ENCODE measurements around the gene PTCH2.
A peak's percentile ranks its signal among the peaks of the same experiment; 100 is the strongest.

PTCH2 gene

GRCh38 chr1:44783697-44784093 lies 59.4 kb downstream of the PTCH2 start:
- peaks cover 16 to 24% of the 10 kb centered on the region in 2 donors for H3K4me1 ChIP-seq (ENCODE audit: control insufficient read depth in 1 of 2, insufficient read depth in 2 of 2, low read length in 2 of 2)
- peak overlapping the region; percentile 55 to 61 for H3K4me3 ChIP-seq (ENCODE audit: low read depth in 1 of 2, low read length in 2 of 2)
- no peaks in the 10 kb centered on the region for H3K27me3 ChIP-seq (ENCODE audit: control insufficient read depth in 1 of 2, insufficient read depth in 2 of 2, low read length in 2 of 2)
- peaks cover 10 to 27% of the 10 kb centered on the region in 2 donors for H3K36me3 ChIP-seq (ENCODE audit: control insufficient read depth in 1 of 2, insufficient read depth in 2 of 2, low read length in 2 of 2)
- no peaks in the 10 kb centered on the region for H3K9me3 ChIP-seq (ENCODE audit: control insufficient read depth in 1 of 2, low read length in 2 of 2)
- H3K9ac ChIP-seq (ENCODE audit: low read depth in 1 of 2, low read length in 2 of 2), result peak overlapping the region; percentile 45 to 64
- no peak overlapping the region for H3K27ac ChIP-seq (ENCODE audit: low read depth, low read length)

DNA sequence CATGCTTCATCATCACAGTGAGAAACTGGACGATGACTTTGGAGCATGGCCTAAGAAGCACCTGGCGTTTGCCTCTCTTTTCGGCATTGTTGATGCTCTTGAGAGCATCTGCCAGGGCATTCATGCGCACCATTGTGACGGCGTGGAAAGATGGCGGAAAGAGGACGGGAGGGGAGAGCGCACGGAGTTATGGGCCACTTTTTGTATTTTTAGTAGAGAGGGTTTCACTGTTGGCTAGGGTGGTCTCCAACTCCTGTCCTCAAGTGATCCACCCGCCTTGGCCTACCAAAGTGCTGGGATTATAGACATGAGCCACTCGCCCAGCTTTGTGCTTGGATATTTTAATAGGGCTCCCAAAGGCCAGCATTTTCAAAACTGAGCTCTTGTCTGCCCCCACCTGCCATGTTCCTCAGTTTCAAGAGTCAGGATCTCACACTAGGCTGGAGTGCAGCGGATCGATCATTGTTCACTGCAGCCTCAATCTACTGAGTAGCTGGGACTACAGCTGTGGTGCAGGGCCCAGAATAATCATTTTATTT lies 62.4 kb downstream of the PTCH2 start:
- peaks cover 15 to 49% of the 10 kb centered on the region in 2 donors for H3K36me3 ChIP-seq (ENCODE audit: control insufficient read depth in 1 of 2, insufficient read depth in 2 of 2, low read length in 2 of 2)
- peaks cover 28 to 32% of the 10 kb centered on the region in 2 donors for H3K4me1 ChIP-seq (ENCODE audit: control insufficient read depth in 1 of 2, insufficient read depth in 2 of 2, low read length in 2 of 2)

DNA sequence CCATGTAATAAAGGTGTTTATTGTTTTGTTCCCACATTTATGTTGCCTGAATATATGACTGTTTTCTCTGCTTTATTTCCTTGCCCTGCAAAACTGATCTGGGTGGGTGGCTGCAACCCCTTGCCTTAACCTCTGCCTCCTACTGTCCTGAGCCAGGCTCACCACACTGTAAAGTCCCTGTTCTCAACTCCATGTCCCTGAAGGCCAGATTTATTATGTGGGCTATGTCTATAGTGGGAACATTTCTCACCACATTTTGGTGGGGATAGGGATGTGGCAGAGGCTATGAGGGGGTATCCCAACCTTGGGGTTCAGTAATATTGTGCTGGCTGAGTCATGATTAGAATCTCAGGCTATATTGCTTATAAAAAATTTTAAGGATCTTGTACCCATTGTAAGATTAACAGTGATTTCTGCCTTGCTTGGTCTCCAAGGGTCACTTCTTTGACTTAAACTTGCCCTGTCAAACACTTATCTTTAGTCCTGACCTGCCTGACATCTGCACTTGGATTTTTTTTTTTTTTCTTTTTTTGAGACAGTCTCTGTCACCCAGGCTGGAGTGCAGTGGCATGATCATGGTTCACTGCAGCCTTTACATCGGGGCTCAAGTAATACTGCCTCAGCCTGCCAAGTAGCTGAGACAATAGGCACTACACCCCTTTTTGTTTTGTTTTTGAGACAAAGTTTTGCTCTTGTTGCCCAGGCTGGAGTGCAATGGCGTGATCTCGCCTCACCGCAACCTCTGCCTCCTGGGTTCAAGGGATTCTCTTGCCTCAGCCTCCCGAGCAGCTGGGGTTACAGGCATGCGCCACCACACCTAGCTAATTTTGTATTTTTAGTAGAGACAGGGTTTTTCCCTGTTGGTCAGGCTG lies 64.1 kb downstream of the PTCH2 start:
- no peaks in the 10 kb centered on the region for H3K9me3 ChIP-seq (ENCODE audit: control insufficient read depth in 1 of 2, low read length in 2 of 2)
- H3K4me3 ChIP-seq (ENCODE audit: low read depth in 1 of 2, low read length in 2 of 2), result no peak overlapping the region
- no peak overlapping the region for H3K9ac ChIP-seq (ENCODE audit: low read depth in 1 of 2, low read length in 2 of 2)
- H3K36me3 ChIP-seq (ENCODE audit: control insufficient read depth in 1 of 2, insufficient read depth in 2 of 2, low read length in 2 of 2), result peaks cover 15 to 49% of the 10 kb centered on the region in 2 donors
- H3K27me3 ChIP-seq (ENCODE audit: control insufficient read depth in 1 of 2, insufficient read depth in 2 of 2, low read length in 2 of 2), result no peaks in the 10 kb centered on the region
- H3K4me1 ChIP-seq (ENCODE audit: control insufficient read depth in 1 of 2, insufficient read depth in 2 of 2, low read length in 2 of 2), result peaks cover 26 to 28% of the 10 kb centered on the region in 2 donors
- no peak overlapping the region for H3K27ac ChIP-seq (ENCODE audit: low read depth, low read length)

More for the DNA sequence above, 62.4 kb downstream of the PTCH2 start:
- no peaks in the 10 kb centered on the region for H3K9me3 ChIP-seq (ENCODE audit: control insufficient read depth in 1 of 2, low read length in 2 of 2)
- no peak overlapping the region for H3K4me3 ChIP-seq (ENCODE audit: low read depth in 1 of 2, low read length in 2 of 2)
- no peak overlapping the region for H3K9ac ChIP-seq (ENCODE audit: low read depth in 1 of 2, low read length in 2 of 2)
- H3K27me3 ChIP-seq (ENCODE audit: control insufficient read depth in 1 of 2, insufficient read depth in 2 of 2, low read length in 2 of 2), result no peaks in the 10 kb centered on the region
- no peak overlapping the region for H3K27ac ChIP-seq (ENCODE audit: low read depth, low read length)

- no peak overlapping the region for H3K4me3 ChIP-seq (ENCODE audit: low read depth in 1 of 2, low read length in 2 of 2)
- H3K9ac ChIP-seq (ENCODE audit: low read depth in 1 of 2, low read length in 2 of 2), result peak overlapping the region in 1 of 2 donors; percentile 3
- H3K27ac ChIP-seq (ENCODE audit: low read depth, low read length), result no peak overlapping the region
- peaks cover 15 to 49% of the 10 kb centered on the region in 2 donors for H3K36me3 ChIP-seq (ENCODE audit: control insufficient read depth in 1 of 2, insufficient read depth in 2 of 2, low read length in 2 of 2)
- H3K27me3 ChIP-seq (ENCODE audit: control insufficient read depth in 1 of 2, insufficient read depth in 2 of 2, low read length in 2 of 2), result no peaks in the 10 kb centered on the region
- peaks cover 21% of the 10 kb centered on the region in 2 donors for H3K4me1 ChIP-seq (ENCODE audit: control insufficient read depth in 1 of 2, insufficient read depth in 2 of 2, low read length in 2 of 2)
- no peaks in the 10 kb centered on the region for H3K9me3 ChIP-seq (ENCODE audit: control insufficient read depth in 1 of 2, low read length in 2 of 2)
Observed at GRCh38 chr1:44777969-44778635, 65.0 kb downstream of the PTCH2 start.

DNA sequence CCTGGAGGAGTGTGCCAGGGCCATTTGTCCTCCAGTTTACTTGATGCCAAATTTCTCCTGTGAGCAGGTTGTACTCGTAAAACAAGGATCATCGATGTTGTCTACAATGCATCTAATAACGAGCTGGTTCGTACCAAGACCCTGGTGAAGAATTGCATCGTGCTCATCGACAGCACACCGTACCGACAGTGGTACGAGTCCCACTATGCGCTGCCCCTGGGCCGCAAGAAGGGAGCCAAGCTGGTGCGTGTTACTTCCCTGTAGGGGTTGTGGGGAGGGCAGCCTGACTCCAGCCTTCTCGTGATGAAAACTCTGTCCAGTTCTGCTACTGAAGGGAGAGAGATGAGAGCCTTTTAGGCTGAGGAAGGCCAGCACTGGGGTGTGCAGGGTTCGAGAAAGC lies 65.5 kb downstream of the PTCH2 start:
- Histone ChIP-seq H3K9ac (ENCODE audit: low read depth in 1 of 2, low read length in 2 of 2) (peak overlapping the region; percentile 3 to 99), H3K27me3 (ENCODE audit: control insufficient read depth in 1 of 2, insufficient read depth in 2 of 2, low read length in 2 of 2) (no peaks in the 10 kb centered on the region), H3K9me3 (ENCODE audit: control insufficient read depth in 1 of 2, low read length in 2 of 2) (no peaks in the 10 kb centered on the region), H3K36me3 (ENCODE audit: control insufficient read depth in 1 of 2, insufficient read depth in 2 of 2, low read length in 2 of 2) (peaks cover 15 to 49% of the 10 kb centered on the region in 2 donors), H3K27ac (ENCODE audit: low read depth, low read length) (no peak overlapping the region), H3K4me3 (ENCODE audit: low read depth in 1 of 2, low read length in 2 of 2) (peak overlapping the region; percentile 31 to 98), H3K4me1 (ENCODE audit: control insufficient read depth in 1 of 2, insufficient read depth in 2 of 2, low read length in 2 of 2) (peaks cover 21% of the 10 kb centered on the region in 2 donors)

GRCh38 chr1:44776730-44777068 lies 66.4 kb downstream of the PTCH2 start:
- Histone ChIP-seq H3K4me3 (ENCODE audit: low read depth in 1 of 2, low read length in 2 of 2) (peak overlapping the region; percentile 90 to 98), H3K9ac (ENCODE audit: low read depth in 1 of 2, low read length in 2 of 2) (peak overlapping the region; percentile 83 to 99), H3K27ac (ENCODE audit: low read depth, low read length) (peak overlapping the region; percentile 68), H3K27me3 (ENCODE audit: control insufficient read depth in 1 of 2, insufficient read depth in 2 of 2, low read length in 2 of 2) (no peaks in the 10 kb centered on the region), H3K36me3 (ENCODE audit: control insufficient read depth in 1 of 2, insufficient read depth in 2 of 2, low read length in 2 of 2) (peaks cover 15 to 49% of the 10 kb centered on the region in 2 donors), H3K9me3 (ENCODE audit: control insufficient read depth in 1 of 2, low read length in 2 of 2) (no peaks in the 10 kb centered on the region), H3K4me1 (ENCODE audit: control insufficient read depth in 1 of 2, insufficient read depth in 2 of 2, low read length in 2 of 2) (peaks cover 21% of the 10 kb centered on the region in 2 donors)

GRCh38 chr1:44775930-44776729 lies 66.9 kb downstream of the PTCH2 start:
- H3K9ac ChIP-seq (ENCODE audit: low read depth in 1 of 2, low read length in 2 of 2), result peak overlapping the region; percentile 83 to 99
- H3K4me1 ChIP-seq (ENCODE audit: control insufficient read depth in 1 of 2, insufficient read depth in 2 of 2, low read length in 2 of 2), result peaks cover 21% of the 10 kb centered on the region in 2 donors

DNA sequence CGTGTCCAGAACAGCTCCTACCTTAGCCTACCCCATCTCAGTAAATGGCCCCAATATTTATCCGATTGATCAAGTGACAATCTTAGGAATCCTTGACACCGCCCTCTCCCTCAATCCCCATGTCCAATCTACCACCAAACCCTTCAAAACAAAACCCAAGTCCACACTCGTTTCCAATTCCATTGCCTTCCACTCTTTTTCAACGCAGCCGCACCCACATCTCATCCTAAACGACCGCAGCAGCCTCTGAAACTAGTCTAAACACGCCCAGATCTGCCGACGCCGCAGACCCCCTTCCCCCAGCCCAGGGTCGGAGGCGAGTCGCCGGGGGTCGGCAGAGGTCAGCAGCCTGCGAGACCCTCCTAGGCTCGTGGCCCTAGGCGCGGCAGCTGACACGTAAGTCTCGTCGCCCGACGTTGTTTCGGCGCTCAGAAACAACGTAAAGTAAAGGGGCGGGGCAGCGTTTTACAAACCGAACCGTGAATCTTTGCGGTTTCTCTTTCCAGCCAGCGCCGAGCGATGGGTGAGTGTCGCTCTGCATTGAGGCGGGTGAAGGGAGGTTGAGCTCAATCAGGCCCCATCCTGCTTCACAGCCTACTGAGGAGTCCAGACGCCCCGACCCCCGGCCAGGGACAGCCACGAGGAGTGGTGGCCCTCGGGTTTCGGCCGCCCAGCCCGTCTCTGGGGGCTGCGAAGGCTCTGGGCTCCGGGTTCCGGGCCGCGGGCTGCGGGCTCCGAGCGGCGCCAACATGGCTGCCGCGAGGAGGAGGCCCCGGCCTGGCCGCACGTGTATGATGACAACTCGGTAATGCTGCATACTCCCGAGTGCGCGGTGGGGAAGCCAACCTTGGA lies 67.7 kb downstream of the PTCH2 start, which contains the start of gene RPS8:
Gene RPS8 (plus strand): TSS at position 463 of the 852 bp plus-strand sequence. CDS start 57 bp downstream, at position 520.
- Histone ChIP-seq H3K4me1 (ENCODE audit: control insufficient read depth in 1 of 2, insufficient read depth in 2 of 2, low read length in 2 of 2) (peaks cover 21% of the 10 kb centered on the region in 2 donors), H3K36me3 (ENCODE audit: control insufficient read depth in 1 of 2, insufficient read depth in 2 of 2, low read length in 2 of 2) (peaks cover 9 to 36% of the 10 kb centered on the region in 2 donors), H3K4me3 (ENCODE audit: low read depth in 1 of 2, low read length in 2 of 2) (peak within 1 kb of the TSS; percentile 90 to 98), H3K9me3 (ENCODE audit: control insufficient read depth in 1 of 2, low read length in 2 of 2) (no peaks in the 10 kb centered on the region), H3K9ac (ENCODE audit: low read depth in 1 of 2, low read length in 2 of 2) (peak within 1 kb of the TSS; percentile 93 to 99), H3K27ac (ENCODE audit: low read depth, low read length) (peak within 1 kb of the TSS; percentile 87), H3K27me3 (ENCODE audit: control insufficient read depth in 1 of 2, insufficient read depth in 2 of 2, low read length in 2 of 2) (no peaks in the 10 kb centered on the region)

More at GRCh38 chr1:44775930-44776729, 66.9 kb downstream of the PTCH2 start:
- H3K4me3 ChIP-seq (ENCODE audit: low read depth in 1 of 2, low read length in 2 of 2), result peak overlapping the region; percentile 90 to 98
- no peaks in the 10 kb centered on the region for H3K9me3 ChIP-seq (ENCODE audit: control insufficient read depth in 1 of 2, low read length in 2 of 2)
- no peaks in the 10 kb centered on the region for H3K27me3 ChIP-seq (ENCODE audit: control insufficient read depth in 1 of 2, insufficient read depth in 2 of 2, low read length in 2 of 2)
- peaks cover 11 to 44% of the 10 kb centered on the region in 2 donors for H3K36me3 ChIP-seq (ENCODE audit: control insufficient read depth in 1 of 2, insufficient read depth in 2 of 2, low read length in 2 of 2)
- peak overlapping the region; percentile 68 for H3K27ac ChIP-seq (ENCODE audit: low read depth, low read length)
